HG03066 (cell line): ENCODE measurements around the gene DNMT3B.

Source experiments
- ATAC-seq: cut with Tn5 transposase; IDR thresholded peaks from one replicate; pipeline ENCODE4 v1.9.1; 2021; ENCODE audit warnings: low read depth; ENCODE audit not compliant: unreplicated experiment

The DNMT3B gene

GRCh38 chr20:32848846-32849245 lies 86.7 kb downstream of the DNMT3B start:
- ATAC-seq = no peak

GRCh38 chr20:32849577-32849976 lies 87.4 kb downstream of the DNMT3B start:
- no peak for ATAC-seq

GRCh38 chr20:32855387-32855786 lies 93.2 kb downstream of the DNMT3B start:
- ATAC-seq = no peak

GRCh38 chr20:32858189-32858588 lies 96.0 kb downstream of the DNMT3B start:
- no peak for ATAC-seq
